GM23338 (cell line): Measurements from ENCODE around the gene SIM1. TPM values are rescaled to one million over a fixed set of nuclear protein-coding genes. Genes with fewer than 3 reads are reported as not detected.

Experiments
- ATAC-seq: fragments of 200-7000 bp; cut with Tn5 transposase; 3 replicates; pipeline ENCODE4 v1.9.1; 2020
- DNase-seq: peaks from one replicate; pipeline ENCODE4 v3.0.0-alpha.2; 2015; ENCODE audit warnings: low spot score
- H2AFZ ChIP-seq: fragments of 200-600 bp; sonication (generic); 2 replicates; pipeline ENCODE4 v1.8.0; 2016; ENCODE audit warnings: antibody characterized with exemption, mild to moderate bottlenecking, moderate library complexity
- H3F3A ChIP-seq: fragments of 200-600 bp; sonication (generic); replicated peaks from 2 replicates; pipeline ENCODE4 v1.8.0; 2017; ENCODE audit warnings: antibody characterized with exemption, mixed run types, low read depth
- H3K27ac ChIP-seq: fragments of 200-600 bp; sonication (generic); 2 replicates; pipeline ENCODE4 v1.6.1; 2016; ENCODE audit warnings: low read depth
- H3K27me3 ChIP-seq: fragments of 200-600 bp; sonication (generic); 2 replicates; pipeline ENCODE4 v1.8.0; 2016; ENCODE audit warnings: mild to moderate bottlenecking, mixed run types, moderate library complexity; ENCODE audit not compliant: insufficient read depth
- H3K36me3 ChIP-seq: fragments of 200-600 bp; sonication (generic); 2 replicates; pipeline ENCODE4 v1.8.0; 2016; ENCODE audit warnings: mild to moderate bottlenecking; ENCODE audit not compliant: insufficient read depth
- H3K4me1 ChIP-seq: fragments of 200-600 bp; sonication (generic); 2 replicates; pipeline ENCODE4 v1.8.0; 2016; ENCODE audit warnings: mild to moderate bottlenecking, moderate library complexity; ENCODE audit not compliant: insufficient read depth
- H3K4me2 ChIP-seq: fragments of 200-600 bp; sonication (generic); 2 replicates; pipeline ENCODE4 v1.7.1; 2017; ENCODE audit warnings: mixed run types
- H3K4me3 ChIP-seq: fragments of 200-600 bp; sonication (generic); 2 replicates; pipeline ENCODE4 v1.6.1; 2016; ENCODE audit warnings: mixed run types
- H3K79me2 ChIP-seq: fragments of 200-600 bp; sonication (generic); replicated peaks from 2 replicates; pipeline ENCODE4 v1.8.0; 2017; ENCODE audit warnings: mild to moderate bottlenecking; ENCODE audit not compliant: insufficient read depth
- H3K9me2 ChIP-seq: fragments of 200-600 bp; sonication (generic); 2 replicates; pipeline ENCODE4 v1.8.0; 2017; ENCODE audit not compliant: insufficient read depth
- H4K20me1 ChIP-seq: fragments of 200-600 bp; sonication (generic); replicated peaks from 2 replicates; pipeline ENCODE4 v1.8.0; 2017; ENCODE audit warnings: mild to moderate bottlenecking; ENCODE audit not compliant: insufficient read depth
- H3K27ac Mint-ChIP-seq: 2 replicates; pipeline ENCODE4 v1.8.0; 2020; ENCODE audit warnings: inconsistent platforms, mild to moderate bottlenecking, moderate library complexity, mixed read lengths
- H3K27me3 Mint-ChIP-seq: 3 replicates; pipeline ENCODE4 v1.8.0; 2022; ENCODE audit warnings: low read depth, mild to moderate bottlenecking, moderate library complexity, mixed read lengths, inconsistent platforms; ENCODE audit not compliant: insufficient read depth, poor library complexity
- H3K36me3 Mint-ChIP-seq: 3 replicates; pipeline ENCODE4 v1.8.0; 2021; ENCODE audit warnings: low read depth, mild to moderate bottlenecking, inconsistent platforms, moderate library complexity, mixed read lengths
- H3K4me1 Mint-ChIP-seq: 3 replicates; pipeline ENCODE4 v1.8.0; 2020; ENCODE audit warnings: mild to moderate bottlenecking, inconsistent platforms, mixed read lengths
- H3K4me3 Mint-ChIP-seq: 3 replicates; pipeline ENCODE4 v1.8.0; 2021; ENCODE audit warnings: moderate library complexity, mild to moderate bottlenecking, inconsistent platforms, mixed read lengths
- H3K9me3 Mint-ChIP-seq: 3 replicates; pipeline ENCODE4 v1.8.0; 2020; ENCODE audit warnings: moderate library complexity, mild to moderate bottlenecking, inconsistent platforms, mixed read lengths
- CREB1 ChIP-seq: fragments of 250-450 bp; sonication (Bioruptor Pico); IDR thresholded peaks from 2 replicates; pipeline ENCODE4 v1.5.0; 2020; ENCODE audit warnings: low read depth, mild to moderate bottlenecking, moderate library complexity
- CTCF ChIP-seq, 2 experiments: fragments of 200-600 bp in 1 of 2; sonication (generic) in 1 of 2; conservative IDR thresholded peaks; 2 replicates each; pipeline versions ENCODE4 v1.5.1 to v1.6.1; 2016 to 2017; ENCODE audit warnings: antibody characterized with exemption in 2 of 2, low read depth in 2 of 2, mild to moderate bottlenecking in 2 of 2, moderate library complexity in 1 of 2
- ETS1 ChIP-seq: IDR thresholded peaks from 2 replicates; pipeline ENCODE4 v1.6.1; 2016; ENCODE audit warnings: antibody characterized with exemption
- EZH2 ChIP-seq: fragments of 200-600 bp; sonication (generic); IDR thresholded peaks from one replicate; pipeline ENCODE4 v1.8.0; 2017; ENCODE audit warnings: antibody characterized with exemption, mild to moderate bottlenecking, low read depth; ENCODE audit not compliant: unreplicated experiment
- EZH2phosphoT487 ChIP-seq: fragments of 200-600 bp; sonication (generic); IDR thresholded peaks from one replicate; pipeline ENCODE4 v1.8.1; 2018; ENCODE audit warnings: antibody characterized with exemption; ENCODE audit not compliant: unreplicated experiment
- JUNB ChIP-seq: IDR thresholded peaks from one replicate; pipeline ENCODE4 v1.6.1; 2016; ENCODE audit warnings: antibody characterized with exemption; ENCODE audit not compliant: unreplicated experiment
- NANOG ChIP-seq: IDR thresholded peaks from 2 replicates; pipeline ENCODE4 v1.6.1; 2016; ENCODE audit warnings: antibody characterized with exemption, borderline replicate concordance
- POLR2AphosphoS5 ChIP-seq: IDR thresholded peaks from 2 replicates; pipeline ENCODE4 v1.6.1; 2016; ENCODE audit warnings: antibody characterized with exemption, low read depth
- STAT1 ChIP-seq: IDR thresholded peaks from one replicate; pipeline ENCODE4 v1.6.1; 2016; ENCODE audit warnings: antibody characterized with exemption; ENCODE audit not compliant: unreplicated experiment
- ZNF114 ChIP-seq: fragments of 250-450 bp; sonication (Bioruptor Pico); IDR thresholded peaks from 2 replicates; pipeline ENCODE4 v1.5.0; 2020; ENCODE audit warnings: mild to moderate bottlenecking, moderate library complexity
- ZNF331 ChIP-seq: fragments of 250-450 bp; sonication (Bioruptor Pico); IDR thresholded peaks from 2 replicates; pipeline ENCODE4 v1.5.0; 2020; ENCODE audit warnings: low read depth, mild to moderate bottlenecking, moderate library complexity
- polyA plus RNA-seq: library from polyadenylated mRNA; unstranded; fragments of >200 nt; fragmentation: Nextera tagmentation; extraction: Ambion mirVana; gene quantifications from 2 replicates; pipeline ENCODE4 v1.2.1, GENCODE V29; 2016
- total RNA-seq: library from RNA; depleted of rRNA; stranded (reverse); fragments of >200 nt; shearing (Covaris generic); gene quantifications from 2 replicates; pipeline ENCODE4 v1.2.3, GENCODE V29; 2014
- TF ChIP-seq, protein P1 (sequence below): fragments of 250-450 bp; sonication (Bioruptor Pico); IDR thresholded peaks from 2 replicates; pipeline ENCODE4 v1.5.0; 2020; ENCODE audit warnings: mild to moderate bottlenecking, moderate library complexity
- TF ChIP-seq, protein P2 (sequence below): IDR thresholded peaks from one replicate; pipeline ENCODE4 v1.6.1; 2018; ENCODE audit warnings: antibody characterized with exemption; ENCODE audit not compliant: unreplicated experiment

Gene SIM1
- total and polyA plus RNA-seq, 2 experiments from 2014 or later = 0.42 to 0.49 TPM

DNA sequence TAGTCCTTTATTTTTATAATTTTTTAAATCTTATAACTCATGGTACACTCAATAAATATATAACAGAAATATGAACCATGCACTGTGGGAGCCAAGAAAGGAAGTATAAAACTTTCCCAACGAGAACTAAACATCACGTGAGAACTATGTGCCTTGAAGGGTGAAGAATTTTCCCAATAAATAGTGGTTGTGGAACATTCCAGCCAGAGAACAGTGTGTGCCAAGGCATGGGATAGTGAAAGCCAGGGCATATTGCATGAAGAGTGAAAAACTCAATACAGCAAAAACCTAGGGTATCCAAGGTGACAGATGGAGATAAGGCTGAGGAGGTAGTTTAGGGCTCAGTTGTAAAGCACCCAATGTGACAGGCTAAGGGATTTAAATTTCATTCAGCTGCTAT lies 86.1 kb downstream of the SIM1 start:
- Mint-ChIP-seq H3K36me3 (no peaks in the 10 kb centered on the region), H3K27me3 (no peaks in the 10 kb centered on the region), H3K4me1 (peaks cover 17% of the 10 kb centered on the region), H3K4me3 (no peak overlapping the region), H3K27ac (no peak overlapping the region), H3K9me3 (no peaks in the 10 kb centered on the region)
- Histone ChIP-seq H3K36me3 (no peaks in the 10 kb centered on the region), H4K20me1 (no peaks in the 10 kb centered on the region), H3K27ac (no peak overlapping the region), H3K4me1 (peaks cover 5% of the 10 kb centered on the region; the same call in 1 of the 2 replicates), H3K4me2 (no peak overlapping the region), H2AFZ (no peak overlapping the region), H3K9me2 (no peaks in the 10 kb centered on the region), H3K79me2 (no peaks in the 10 kb centered on the region), H3K27me3 (no peaks in the 10 kb centered on the region), H3K4me3 (no peak overlapping the region), H3F3A (no peaks in the 10 kb centered on the region)
- no peak for ATAC-seq
- DNase-seq = no peak
- no peak for TF ChIP-seq JUNB
- TF ChIP-seq NANOG = no peak
- no peak for TF ChIP-seq EZH2
- TF ChIP-seq CTCF (conservative IDR thresholded peaks at IDR 0.05; ENCODE audit: low read depth in 2 of 2) = no peak
- TF ChIP-seq CREB1 (CRISPR knock-in tag) = no peak
- TF ChIP-seq, protein P1, sequence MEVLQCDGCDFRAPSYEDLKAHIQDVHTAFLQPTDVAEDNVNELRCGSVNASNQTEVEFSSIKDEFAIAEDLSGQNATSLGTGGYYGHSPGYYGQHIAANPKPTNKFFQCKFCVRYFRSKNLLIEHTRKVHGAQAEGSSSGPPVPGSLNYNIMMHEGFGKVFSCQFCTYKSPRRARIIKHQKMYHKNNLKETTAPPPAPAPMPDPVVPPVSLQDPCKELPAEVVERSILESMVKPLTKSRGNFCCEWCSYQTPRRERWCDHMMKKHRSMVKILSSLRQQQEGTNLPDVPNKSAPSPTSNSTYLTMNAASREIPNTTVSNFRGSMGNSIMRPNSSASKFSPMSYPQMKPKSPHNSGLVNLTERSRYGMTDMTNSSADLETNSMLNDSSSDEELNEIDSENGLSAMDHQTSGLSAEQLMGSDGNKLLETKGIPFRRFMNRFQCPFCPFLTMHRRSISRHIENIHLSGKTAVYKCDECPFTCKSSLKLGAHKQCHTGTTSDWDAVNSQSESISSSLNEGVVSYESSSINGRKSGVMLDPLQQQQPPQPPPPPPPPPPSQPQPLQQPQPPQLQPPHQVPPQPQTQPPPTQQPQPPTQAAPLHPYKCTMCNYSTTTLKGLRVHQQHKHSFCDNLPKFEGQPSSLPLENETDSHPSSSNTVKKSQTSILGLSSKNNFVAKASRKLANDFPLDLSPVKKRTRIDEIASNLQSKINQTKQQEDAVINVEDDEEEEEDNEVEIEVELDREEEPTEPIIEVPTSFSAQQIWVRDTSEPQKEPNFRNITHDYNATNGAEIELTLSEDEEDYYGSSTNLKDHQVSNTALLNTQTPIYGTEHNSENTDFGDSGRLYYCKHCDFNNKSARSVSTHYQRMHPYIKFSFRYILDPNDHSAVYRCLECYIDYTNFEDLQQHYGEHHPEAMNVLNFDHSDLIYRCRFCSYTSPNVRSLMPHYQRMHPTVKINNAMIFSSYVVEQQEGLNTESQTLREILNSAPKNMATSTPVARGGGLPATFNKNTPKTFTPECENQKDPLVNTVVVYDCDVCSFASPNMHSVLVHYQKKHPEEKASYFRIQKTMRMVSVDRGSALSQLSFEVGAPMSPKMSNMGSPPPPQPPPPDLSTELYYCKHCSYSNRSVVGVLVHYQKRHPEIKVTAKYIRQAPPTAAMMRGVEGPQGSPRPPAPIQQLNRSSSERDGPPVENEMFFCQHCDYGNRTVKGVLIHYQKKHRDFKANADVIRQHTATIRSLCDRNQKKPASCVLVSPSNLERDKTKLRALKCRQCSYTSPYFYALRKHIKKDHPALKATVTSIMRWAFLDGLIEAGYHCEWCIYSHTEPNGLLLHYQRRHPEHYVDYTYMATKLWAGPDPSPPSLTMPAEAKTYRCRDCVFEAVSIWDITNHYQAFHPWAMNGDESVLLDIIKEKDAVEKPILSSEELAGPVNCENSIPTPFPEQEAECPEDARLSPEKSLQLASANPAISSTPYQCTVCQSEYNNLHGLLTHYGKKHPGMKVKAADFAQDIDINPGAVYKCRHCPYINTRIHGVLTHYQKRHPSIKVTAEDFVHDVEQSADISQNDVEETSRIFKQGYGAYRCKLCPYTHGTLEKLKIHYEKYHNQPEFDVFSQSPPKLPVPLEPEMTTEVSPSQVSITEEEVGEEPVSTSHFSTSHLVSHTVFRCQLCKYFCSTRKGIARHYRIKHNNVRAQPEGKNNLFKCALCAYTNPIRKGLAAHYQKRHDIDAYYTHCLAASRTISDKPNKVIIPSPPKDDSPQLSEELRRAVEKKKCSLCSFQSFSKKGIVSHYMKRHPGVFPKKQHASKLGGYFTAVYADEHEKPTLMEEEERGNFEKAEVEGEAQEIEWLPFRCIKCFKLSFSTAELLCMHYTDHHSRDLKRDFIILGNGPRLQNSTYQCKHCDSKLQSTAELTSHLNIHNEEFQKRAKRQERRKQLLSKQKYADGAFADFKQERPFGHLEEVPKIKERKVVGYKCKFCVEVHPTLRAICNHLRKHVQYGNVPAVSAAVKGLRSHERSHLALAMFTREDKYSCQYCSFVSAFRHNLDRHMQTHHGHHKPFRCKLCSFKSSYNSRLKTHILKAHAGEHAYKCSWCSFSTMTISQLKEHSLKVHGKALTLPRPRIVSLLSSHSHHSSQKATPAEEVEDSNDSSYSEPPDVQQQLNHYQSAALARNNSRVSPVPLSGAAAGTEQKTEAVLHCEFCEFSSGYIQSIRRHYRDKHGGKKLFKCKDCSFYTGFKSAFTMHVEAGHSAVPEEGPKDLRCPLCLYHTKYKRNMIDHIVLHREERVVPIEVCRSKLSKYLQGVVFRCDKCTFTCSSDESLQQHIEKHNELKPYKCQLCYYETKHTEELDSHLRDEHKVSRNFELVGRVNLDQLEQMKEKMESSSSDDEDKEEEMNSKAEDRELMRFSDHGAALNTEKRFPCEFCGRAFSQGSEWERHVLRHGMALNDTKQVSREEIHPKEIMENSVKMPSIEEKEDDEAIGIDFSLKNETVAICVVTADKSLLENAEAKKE = no peak
- no peak for TF ChIP-seq ETS1
- TF ChIP-seq EZH2phosphoT487 = no peak
- TF ChIP-seq, protein P2, sequence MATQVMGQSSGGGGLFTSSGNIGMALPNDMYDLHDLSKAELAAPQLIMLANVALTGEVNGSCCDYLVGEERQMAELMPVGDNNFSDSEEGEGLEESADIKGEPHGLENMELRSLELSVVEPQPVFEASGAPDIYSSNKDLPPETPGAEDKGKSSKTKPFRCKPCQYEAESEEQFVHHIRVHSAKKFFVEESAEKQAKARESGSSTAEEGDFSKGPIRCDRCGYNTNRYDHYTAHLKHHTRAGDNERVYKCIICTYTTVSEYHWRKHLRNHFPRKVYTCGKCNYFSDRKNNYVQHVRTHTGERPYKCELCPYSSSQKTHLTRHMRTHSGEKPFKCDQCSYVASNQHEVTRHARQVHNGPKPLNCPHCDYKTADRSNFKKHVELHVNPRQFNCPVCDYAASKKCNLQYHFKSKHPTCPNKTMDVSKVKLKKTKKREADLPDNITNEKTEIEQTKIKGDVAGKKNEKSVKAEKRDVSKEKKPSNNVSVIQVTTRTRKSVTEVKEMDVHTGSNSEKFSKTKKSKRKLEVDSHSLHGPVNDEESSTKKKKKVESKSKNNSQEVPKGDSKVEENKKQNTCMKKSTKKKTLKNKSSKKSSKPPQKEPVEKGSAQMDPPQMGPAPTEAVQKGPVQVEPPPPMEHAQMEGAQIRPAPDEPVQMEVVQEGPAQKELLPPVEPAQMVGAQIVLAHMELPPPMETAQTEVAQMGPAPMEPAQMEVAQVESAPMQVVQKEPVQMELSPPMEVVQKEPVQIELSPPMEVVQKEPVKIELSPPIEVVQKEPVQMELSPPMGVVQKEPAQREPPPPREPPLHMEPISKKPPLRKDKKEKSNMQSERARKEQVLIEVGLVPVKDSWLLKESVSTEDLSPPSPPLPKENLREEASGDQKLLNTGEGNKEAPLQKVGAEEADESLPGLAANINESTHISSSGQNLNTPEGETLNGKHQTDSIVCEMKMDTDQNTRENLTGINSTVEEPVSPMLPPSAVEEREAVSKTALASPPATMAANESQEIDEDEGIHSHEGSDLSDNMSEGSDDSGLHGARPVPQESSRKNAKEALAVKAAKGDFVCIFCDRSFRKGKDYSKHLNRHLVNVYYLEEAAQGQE = no peak
- no peak for TF ChIP-seq POLR2AphosphoS5
- no peak for TF ChIP-seq STAT1
- no peak for TF ChIP-seq ZNF331
- no peak for TF ChIP-seq ZNF114
